Progenitor cell of endocrine pancreas (in vitro differentiated cells): Measurements from ENCODE around the gene ECSIT. TPM values are rescaled to one million over a fixed set of nuclear protein-coding genes. Genes with fewer than 3 reads are reported as not detected.
A peak's percentile ranks its signal among the peaks of the same experiment; 100 is the strongest.
"Not testable (repeated sequence)": the region's sequence is repeated elsewhere in the genome, so short reads cannot be mapped to it uniquely, and the experiment has no call there.

Experiments
- DNase-seq: peaks from one replicate; pipeline ENCODE4 v3.0.0; 2021; ENCODE audit warnings: low spot score; ENCODE audit not compliant: unreplicated experiment
- H3K27ac Mint-ChIP-seq: 2 replicates; pipeline ENCODE4 v1.8.0; 2021; ENCODE audit warnings: mild to moderate bottlenecking, moderate library complexity, mixed read lengths
- H3K27me3 Mint-ChIP-seq: 2 replicates; pipeline ENCODE4 v1.8.0; 2021; ENCODE audit warnings: mixed read lengths
- H3K36me3 Mint-ChIP-seq: 2 replicates; pipeline ENCODE4 v1.8.0; 2022; ENCODE audit warnings: mixed read lengths; ENCODE audit not compliant: insufficient read depth
- H3K4me1 Mint-ChIP-seq: 2 replicates; pipeline ENCODE4 v1.8.0; 2021; ENCODE audit warnings: low read depth, mixed read lengths
- H3K4me3 Mint-ChIP-seq: 2 replicates; pipeline ENCODE4 v1.8.0; 2021; ENCODE audit warnings: low read depth, mild to moderate bottlenecking, moderate library complexity, mixed read lengths
- H3K9me3 Mint-ChIP-seq: 2 replicates; pipeline ENCODE4 v1.8.0; 2021; ENCODE audit warnings: low read depth, mixed read lengths
- CTCF ChIP-seq: fragments of 200-600 bp; sonication (generic); IDR thresholded peaks from one replicate; pipeline ENCODE4 v1.5.0; 2021; ENCODE audit warnings: antibody characterized with exemption, mild to moderate bottlenecking; ENCODE audit not compliant: unreplicated experiment
- long read RNA-seq: library from polyadenylated mRNA; unstranded; transcript quantifications from one replicate; pipeline ENCODE4 v2.0.0, GENCODE V29; 2020
- total RNA-seq: library from RNA; stranded (reverse); gene quantifications from 2 replicates; pipeline ENCODE4 v1.2.1, GENCODE V29; 2021

ECSIT gene
- 36.1 and 38.5 TPM in 2 replicates for total RNA-seq
- long read RNA-seq, transcript ECSIT-202 (8 exons, 1,700 nt), result major isoform, 48 of 66 reads
- long read RNA-seq, partial matches to known transcripts, result 0 of 66 reads
- long read RNA-seq, other reads (novel, unspliced or antisense), result 16 of 66 reads

GRCh38 chr19:11528551-11529341, at the start of gene ECSIT:
Gene ECSIT (minus strand): TSS chr19:11529134. CDS start chr19:11519170, 9,964 bp downstream.
- H3K36me3 Mint-ChIP-seq, result no peaks in the 10 kb centered on the region
- H3K4me1 Mint-ChIP-seq, result peaks cover 10% of the 10 kb centered on the region
- no peaks in the 10 kb centered on the region for H3K9me3 Mint-ChIP-seq
- TF ChIP-seq CTCF, result no peak
- DNase-seq, result peak; percentile 88
- H3K27ac Mint-ChIP-seq, result peak within 1 kb of the TSS; percentile 96
- peak within 1 kb of the TSS; percentile 97 for H3K4me3 Mint-ChIP-seq
- H3K27me3 Mint-ChIP-seq, result peaks cover 4% of the 10 kb centered on the region

- Mint-ChIP-seq H3K4me3 (no peak within 1 kb of the TSS), H3K27ac (no peak within 1 kb of the TSS), H3K4me1 (no peaks in the 10 kb centered on the region), H3K9me3 (no peaks in the 10 kb centered on the region), H3K36me3 (no peaks in the 10 kb centered on the region), H3K27me3 (peaks cover 16% of the 10 kb centered on the region)
- DNase-seq, result no peak
- TF ChIP-seq CTCF, result no peak
Observed at GRCh38 chr19:11577451-11578257, 48.7 kb upstream of the ECSIT start, which contains the start of gene ACP5. Gene ACP5 (minus strand): TSS chr19:11577645. CDS start chr19:11577317, 328 bp downstream.

- no peak for DNase-seq
- Mint-ChIP-seq H3K4me3 (no peak overlapping the region), H3K27me3 (peaks cover 13% of the 10 kb centered on the region), H3K9me3 (no peaks in the 10 kb centered on the region), H3K36me3 (no peaks in the 10 kb centered on the region), H3K4me1 (no peaks in the 10 kb centered on the region), H3K27ac (no peak overlapping the region)
- TF ChIP-seq CTCF, result no peak
Observed at GRCh38 chr19:11576227-11576626, 47.3 kb upstream of the ECSIT start.

- no peaks in the 10 kb centered on the region for H3K36me3 Mint-ChIP-seq
- no peak overlapping the region for H3K27ac Mint-ChIP-seq
- no peak overlapping the region for H3K4me3 Mint-ChIP-seq
- peaks cover 8% of the 10 kb centered on the region for H3K27me3 Mint-ChIP-seq
- no peaks in the 10 kb centered on the region for H3K4me1 Mint-ChIP-seq
- no peak for TF ChIP-seq CTCF
- no peaks in the 10 kb centered on the region for H3K9me3 Mint-ChIP-seq
- no peak for DNase-seq
Observed at GRCh38 chr19:11574689-11575088, 45.8 kb upstream of the ECSIT start.

GRCh38 chr19:11573763-11574162, 44.8 kb upstream of the ECSIT start:
- not testable (repeated sequence) for H3K9me3 Mint-ChIP-seq, H3K27me3 Mint-ChIP-seq, H3K4me3 Mint-ChIP-seq, H3K27ac Mint-ChIP-seq, H3K36me3 Mint-ChIP-seq, DNase-seq, H3K4me1 Mint-ChIP-seq

- not testable (repeated sequence) for DNase-seq, H3K27me3 Mint-ChIP-seq, H3K9me3 Mint-ChIP-seq, H3K4me1 Mint-ChIP-seq, H3K36me3 Mint-ChIP-seq, H3K4me3 Mint-ChIP-seq, H3K27ac Mint-ChIP-seq
Observed at GRCh38 chr19:11573354-11573753, 44.4 kb upstream of the ECSIT start.
